M059J (cell line): Measurements from ENCODE around the gene HPSE2. TPM values are rescaled to one million over a fixed set of nuclear protein-coding genes. Genes with fewer than 3 reads are reported as not detected.
"Not testable (repeated sequence)": the region's sequence is repeated elsewhere in the genome, so short reads cannot be mapped to it uniquely, and the experiment has no call there.

Source experiments
- DNase-seq: peaks from one replicate; pipeline ENCODE4 v3.0.0-alpha.2; 2012; ENCODE audit warnings: low read depth
- total RNA-seq: library from RNA; depleted of rRNA; stranded (reverse); fragments of >200 nt; shearing (Covaris generic); gene quantifications from 2 replicates; pipeline ENCODE4 v1.2.3, GENCODE V29; 2014; rRNA removed

HPSE2 gene
- 0.57 and 0.86 TPM in 2 replicates for total RNA-seq

- DNase-seq, result no peak
Measured at GRCh38 chr10:99235658-99236626, at the start of gene HPSE2. TSS of gene HPSE2 (minus strand) at chr10:99235852.

DNA sequence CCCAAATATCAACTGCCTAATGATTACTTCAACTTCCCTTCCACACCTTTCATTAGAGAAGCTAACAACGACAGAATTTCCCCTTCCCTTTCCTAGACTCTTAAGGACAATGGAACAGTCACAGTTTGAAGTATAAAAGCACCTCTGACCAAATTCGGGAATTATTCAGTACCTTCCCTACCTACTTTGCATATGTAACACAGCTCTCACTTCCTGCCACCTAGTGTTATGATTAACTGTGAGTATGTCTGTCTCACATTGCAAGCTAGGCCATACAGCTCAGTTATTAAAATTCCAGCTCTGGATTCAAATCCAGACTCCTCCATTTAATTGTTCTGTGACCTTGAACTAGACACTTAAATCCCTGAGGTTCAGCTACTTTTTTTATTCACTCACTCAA lies 44.8 kb upstream of the HPSE2 start:
- DNase-seq, result peak; percentile 44

DNA sequence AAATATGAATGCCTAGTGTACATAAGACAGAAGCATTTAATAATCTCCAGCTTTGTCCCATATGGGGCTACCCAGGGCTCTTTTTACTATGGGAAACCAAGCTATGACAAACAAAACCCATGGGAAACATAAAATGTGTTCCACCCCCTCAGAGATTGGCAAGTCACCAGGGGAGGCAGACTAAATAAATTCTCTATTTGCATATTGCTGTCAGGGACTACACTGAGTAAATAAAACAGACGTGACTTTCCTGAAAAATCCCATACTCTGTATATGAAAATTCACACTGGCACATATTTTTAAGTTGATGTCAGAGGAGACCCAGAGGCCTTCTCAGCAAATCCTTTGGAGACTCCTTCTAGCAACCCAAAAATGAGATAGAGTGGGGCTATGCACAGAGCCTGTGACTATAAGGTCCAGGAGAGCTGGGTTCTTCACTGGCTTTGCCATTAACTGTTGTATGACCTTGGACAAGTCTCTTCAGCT lies 44.0 kb upstream of the HPSE2 start:
- DNase-seq, result peak; percentile 85

- DNase-seq, result no peak
Measured at GRCh38 chr10:99276848-99277486, 41.3 kb upstream of the HPSE2 start.

DNA sequence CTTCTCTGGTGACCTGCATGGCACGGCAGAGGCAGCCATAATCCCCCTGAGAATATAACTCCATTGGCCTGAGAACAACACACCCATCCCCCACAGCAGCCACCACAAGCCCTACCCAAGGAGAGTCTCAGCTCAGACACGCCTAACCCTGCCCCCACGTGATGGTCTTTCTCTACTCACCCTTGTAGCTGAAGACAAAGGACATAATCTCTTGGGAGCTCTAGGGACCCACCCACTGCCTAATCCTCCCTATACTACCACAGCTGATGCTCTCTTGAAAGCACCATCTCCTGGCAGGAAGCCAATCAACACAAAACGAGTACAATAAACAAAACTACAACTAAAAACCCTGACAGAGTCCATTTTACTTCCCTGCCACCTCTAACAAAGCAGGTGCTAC lies 30.7 kb upstream of the HPSE2 start:
- no peak for DNase-seq

GRCh38 chr10:99248824-99249223 lies 13.2 kb upstream of the HPSE2 start:
- DNase-seq, result no peak

DNA sequence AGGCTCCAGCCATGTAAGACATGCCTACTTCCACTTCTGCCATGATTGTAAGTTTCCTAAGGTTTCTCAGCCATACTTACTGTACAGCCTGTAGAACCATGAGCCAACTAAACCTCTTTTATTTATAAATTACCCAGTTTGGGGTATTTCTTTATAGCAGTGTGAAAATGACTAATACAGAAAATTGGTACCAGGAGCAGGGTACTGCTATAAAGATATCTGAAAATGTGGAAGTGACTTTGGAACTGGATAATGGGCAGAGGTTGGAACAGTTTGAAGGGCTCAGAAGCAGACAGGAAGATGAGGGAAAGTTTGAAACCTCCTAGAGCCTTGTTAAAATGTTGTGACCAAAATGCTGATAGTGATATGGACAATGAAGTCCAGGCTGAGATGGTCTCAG lies 12.2 kb upstream of the HPSE2 start:
- DNase-seq, result not testable (repeated sequence)

GRCh38 chr10:99236627-99237309 lies 1.1 kb upstream of the HPSE2 start:
- no peak for DNase-seq

DNA sequence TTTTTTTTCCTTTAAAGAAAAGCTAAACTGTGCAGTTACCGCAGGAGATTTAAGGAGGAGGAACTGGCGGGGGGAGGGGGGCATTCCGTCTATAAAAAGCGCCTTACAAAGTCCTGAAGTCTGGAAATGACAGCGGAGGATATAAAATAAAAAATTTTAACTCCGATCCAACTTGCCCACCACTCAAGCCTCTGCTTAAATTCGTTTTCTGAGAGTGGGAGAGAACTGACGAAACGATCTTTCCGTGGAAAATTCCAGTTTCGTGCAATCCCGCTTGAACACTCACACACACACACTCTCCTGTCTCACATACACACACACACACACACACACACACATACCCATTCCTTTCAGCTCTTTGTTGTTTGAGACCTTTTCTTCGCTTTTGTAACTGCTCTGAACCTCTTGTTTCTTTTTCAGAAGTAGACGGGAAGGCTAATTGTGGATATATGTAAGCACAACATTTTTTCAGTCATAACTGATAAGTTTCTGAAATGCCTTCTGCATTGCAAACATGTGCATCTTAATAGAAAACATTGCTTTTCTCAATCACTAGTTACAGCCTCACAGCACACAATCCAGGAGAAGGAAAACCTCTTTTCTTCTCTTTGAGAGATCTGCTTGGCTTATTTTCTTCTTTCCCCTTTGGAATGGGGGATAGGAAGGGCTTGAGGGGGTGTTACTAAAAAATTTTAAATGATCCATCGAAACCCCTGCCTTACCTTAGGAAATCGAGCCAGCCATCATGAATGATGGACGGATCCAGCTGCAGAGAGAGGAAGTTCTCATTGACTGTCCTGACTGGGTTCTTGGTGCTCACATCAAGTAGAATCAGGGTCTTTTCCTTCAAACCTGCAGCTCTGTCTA lies 628 bp downstream of the HPSE2 start:
- peak; percentile 24 for DNase-seq

DNA sequence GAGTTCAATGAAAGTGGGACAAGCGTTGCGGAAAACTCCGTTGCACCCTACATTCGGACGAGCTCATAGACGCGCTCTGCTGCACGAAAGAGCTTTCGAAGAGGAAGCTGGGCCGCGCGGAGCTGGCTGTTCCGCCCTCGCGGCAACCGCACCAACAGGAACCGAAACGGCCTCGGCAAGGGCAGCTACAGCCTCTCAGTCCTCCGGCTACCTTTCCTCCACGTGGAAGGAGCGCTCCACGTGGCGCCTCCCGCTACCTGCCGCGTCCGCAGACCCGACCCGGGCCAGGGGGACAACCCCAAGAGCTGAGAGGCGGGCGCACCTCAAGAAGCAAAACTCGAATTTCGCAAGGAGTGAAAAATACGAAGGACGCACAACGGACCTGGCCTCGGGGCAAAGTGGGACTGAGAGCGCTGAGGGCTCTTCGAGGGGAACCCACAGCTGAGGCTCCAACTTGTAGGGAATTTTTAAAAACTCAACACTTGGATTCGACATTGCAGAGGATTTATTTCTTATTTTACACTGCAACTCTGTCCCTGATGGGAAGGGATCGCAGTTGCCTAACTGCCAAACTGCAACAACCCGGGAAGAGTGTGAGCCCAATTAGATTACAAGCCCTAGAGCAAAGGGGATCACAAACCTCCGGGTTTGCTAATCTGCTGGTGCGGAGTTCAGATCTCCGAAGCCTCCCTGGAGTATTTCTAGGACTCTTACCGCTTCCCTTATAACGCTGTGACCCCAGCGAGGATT lies 1.4 kb downstream of the HPSE2 start:
- peak; percentile 57 for DNase-seq

DNA sequence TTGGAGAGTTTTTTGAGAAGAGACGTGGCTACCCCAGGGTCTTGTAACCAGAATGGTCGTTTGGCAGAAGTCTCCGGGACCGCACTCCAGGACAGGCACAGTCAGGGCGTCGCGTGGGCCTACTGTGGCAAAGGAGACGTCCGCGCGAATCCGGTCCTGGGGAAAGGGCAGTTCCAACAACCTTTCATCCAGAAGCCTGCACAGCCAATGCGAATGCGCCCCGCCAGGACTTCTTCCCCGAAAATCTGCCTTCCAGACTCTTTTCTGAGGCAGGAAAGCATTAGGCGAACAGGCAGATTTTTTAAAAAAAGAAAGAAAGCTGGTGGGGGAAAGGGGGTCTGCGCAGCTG lies 2.0 kb downstream of the HPSE2 start:
- DNase-seq, result no peak

DNA sequence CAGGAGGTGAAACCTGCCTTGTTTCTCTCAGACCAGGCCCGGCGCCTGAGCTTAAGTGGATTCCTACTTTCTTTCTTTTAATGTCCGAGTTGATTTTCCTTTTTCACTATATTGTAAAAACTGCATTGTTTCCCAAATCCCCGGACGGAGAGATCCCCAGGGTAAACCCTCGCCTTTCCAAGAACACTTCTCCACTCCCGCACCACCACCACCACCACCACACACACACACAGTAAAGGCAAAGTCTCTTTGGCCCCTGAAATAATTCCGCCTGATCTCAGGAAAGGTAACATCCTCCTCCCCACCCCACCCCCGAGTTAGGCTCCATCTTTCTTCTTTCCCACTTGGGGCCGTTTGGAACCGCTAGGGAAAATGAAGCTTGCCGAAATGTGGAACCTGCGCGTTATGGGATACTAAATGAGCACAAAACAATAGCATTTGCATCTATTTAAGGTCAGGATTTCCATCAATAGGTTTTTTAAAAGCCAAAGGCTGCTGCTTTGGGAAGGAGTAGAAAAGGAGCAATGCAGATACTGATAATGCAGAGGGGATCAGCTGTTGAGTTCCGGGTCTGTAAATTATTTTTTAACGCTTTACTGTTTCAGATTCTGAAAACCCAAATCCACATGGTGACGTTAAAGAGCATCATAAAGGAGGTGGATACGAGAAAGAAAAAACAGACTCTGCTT lies 2.5 kb downstream of the HPSE2 start:
- no peak for DNase-seq

DNA sequence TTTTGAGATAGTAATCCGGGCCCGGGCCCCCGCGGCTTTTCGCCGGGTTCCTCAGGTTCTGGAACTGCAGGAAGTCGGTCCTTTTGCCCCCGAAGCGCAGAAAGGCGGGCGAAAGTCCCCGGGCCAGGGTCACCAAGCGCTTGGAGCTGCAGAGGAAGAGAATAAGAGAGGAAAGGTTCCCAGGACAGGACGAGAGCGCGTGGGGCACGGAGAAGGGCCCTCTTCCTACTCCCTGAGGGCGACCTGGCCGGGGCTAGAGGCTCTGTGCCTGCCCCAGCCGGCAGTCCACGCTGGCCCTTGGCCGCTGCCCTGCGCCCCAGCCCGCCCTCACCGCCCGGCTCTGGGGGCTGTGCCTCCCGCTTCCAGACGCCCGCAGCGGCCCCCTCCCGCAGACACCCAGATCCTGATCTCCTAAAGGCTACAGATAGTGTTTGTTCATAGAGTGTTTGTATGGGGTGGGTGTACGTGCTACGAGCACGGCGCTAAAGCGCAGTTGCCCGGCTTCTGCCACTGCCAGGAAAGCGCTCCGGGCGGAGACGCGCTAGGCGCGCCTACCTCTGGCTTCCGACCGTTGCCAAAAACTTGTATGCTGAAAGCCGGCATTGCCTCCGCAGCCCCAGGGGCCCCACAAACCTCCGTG lies 3.2 kb downstream of the HPSE2 start:
- DNase-seq, result peak; percentile 20

DNA sequence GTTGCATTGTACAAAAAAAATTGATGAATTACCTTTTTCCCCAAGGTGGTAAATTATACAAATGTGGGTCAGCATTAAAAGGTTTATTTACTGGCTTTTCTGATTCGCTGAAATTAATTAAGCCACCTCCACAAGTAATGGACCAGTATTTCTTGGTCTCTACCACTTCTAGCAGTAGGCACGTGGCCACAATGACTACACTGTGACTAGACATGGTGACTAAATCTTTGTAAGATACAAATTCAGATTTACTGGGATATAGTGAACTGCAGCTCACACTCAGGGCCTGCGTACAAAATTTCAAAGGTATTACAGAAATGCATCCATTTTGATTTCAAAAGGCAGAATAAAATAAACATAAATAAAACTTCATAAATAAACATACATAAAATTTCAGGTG lies 10.9 kb downstream of the HPSE2 start:
- DNase-seq, result peak; percentile 8

DNA sequence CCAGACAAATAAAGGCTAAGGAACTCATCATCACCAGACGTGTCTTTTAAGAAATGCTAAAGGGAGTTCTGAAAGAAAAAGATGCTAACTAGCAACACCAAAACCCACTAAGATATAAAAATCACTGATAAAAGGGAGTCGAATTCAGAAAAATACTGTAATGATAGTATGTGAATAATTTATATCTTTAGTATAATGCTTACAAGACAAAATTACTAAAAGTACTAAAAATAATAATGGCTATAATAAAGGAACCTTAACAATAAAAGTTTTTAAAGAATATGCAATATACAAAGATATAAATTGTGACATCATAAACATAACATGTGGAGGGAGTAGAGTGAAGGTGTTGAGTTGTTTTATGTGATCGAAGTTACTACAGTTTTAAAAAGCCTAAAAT lies 28.3 kb downstream of the HPSE2 start:
- no peak for DNase-seq

- no peak for DNase-seq
Measured at GRCh38 chr10:99203310-99203709, 32.3 kb downstream of the HPSE2 start.

GRCh38 chr10:99172950-99173349 lies 62.7 kb downstream of the HPSE2 start:
- DNase-seq, result no peak

GRCh38 chr10:99172128-99172738 lies 63.4 kb downstream of the HPSE2 start:
- peak; percentile 50 for DNase-seq

DNA sequence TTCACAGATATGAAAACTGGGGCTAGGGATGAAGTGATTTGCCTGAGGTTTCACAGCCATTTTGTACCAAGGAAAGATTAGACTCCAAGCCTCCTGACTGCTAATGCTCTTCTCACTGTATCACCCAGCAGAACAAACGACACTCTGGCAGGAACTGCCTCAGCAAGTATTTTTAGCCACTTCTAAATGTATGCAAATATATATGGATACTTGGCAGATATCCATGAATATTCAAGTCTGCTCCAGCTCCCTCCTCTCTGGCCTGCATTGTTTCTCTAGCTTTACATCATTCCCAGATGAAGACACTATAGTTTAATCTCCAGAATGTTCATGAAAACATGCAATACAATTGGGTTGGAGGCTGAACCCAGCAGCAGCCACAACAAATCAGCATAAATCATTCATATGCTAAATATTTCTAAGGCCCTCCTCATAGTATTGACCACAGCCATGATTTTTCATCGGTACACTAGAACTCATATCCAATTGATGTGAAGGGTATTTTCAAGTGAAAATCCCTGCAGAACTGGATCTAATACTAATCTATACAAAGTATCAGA lies 65.5 kb downstream of the HPSE2 start:
- no peak for DNase-seq
